PFSK-1 (cell line): ENCODE measurements around the gene GRIPAP1.

Source experiments
- SIN3A ChIP-seq: IDR thresholded peaks from 2 replicates; pipeline ENCODE4 v1.6.1; 2012; ENCODE audit warnings: mild to moderate bottlenecking, low read length, moderate library complexity, borderline replicate concordance; ENCODE audit not compliant: insufficient read depth
- TAF1 ChIP-seq: IDR thresholded peaks from 2 replicates; pipeline ENCODE4 v1.6.1; 2012; ENCODE audit warnings: low read length, control low read depth, borderline replicate concordance; ENCODE audit not compliant: insufficient read depth

DNA sequence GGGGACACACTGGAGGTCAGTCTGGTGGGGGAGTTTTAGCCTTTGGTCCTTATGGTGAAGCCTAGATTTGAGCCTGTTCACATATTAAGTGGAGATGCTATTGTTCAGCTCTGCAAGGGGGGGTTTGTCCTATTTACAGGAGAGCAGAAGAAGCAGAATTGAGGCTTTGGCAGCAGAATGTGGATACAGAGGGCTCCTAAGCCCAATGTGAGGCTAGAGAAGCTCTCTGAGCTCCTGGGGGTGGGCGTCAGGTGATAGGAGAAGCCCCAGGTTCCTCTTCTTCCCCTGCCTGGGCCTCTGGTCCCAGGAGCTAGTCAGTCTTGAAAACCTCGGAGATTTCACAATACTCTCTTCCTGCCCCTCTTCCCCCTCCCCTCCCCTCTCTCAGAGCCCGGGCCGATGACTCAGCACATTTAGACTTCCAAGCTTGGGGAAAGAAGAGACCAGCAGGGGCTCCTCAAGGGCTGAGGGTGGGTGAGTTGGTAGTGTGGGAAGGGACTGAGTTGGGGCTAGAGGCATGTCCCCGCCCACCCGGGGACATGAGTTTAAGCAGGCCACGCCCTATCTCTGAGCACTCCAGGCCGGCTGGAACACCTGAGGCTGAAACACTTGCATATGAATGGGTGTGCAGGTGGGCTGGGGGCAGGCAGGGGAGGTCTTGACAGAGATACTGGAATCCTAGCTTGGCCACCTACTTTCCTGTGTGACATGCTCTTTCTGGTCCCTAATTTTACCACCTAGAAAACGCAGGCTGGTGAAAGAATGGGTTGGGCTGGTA is 37.7 kb upstream of the GRIPAP1 start:
- TF ChIP-seq TAF1 = no peak
- no peak for TF ChIP-seq SIN3A
